ENCODE results near the gene ANO4. TPM values are rescaled to one million over a fixed set of nuclear protein-coding genes. Genes with fewer than 3 reads are reported as not detected.

ANO4 gene
- total and polyA plus RNA-seq, 4 experiments from 2014 or later = not detected

GRCh38 chr12:100970894-100971293 is 176.3 kb downstream of the ANO4 start:
- CTCF ChIA-PET (ENCODE audit: partially characterized antibody) = no interaction called here
- no peaks in the 10 kb centered on the region for H3K4me1 Mint-ChIP-seq
- H3K27me3 Mint-ChIP-seq = peaks cover 0 to 2% of the 10 kb centered on the region in 2 donors
- H3K9me3 ChIP-seq (ENCODE audit: control insufficient read depth in 1 of 2, low read length in 2 of 2) = no peaks in the 10 kb centered on the region
- no peak for DNase-seq
- peaks cover 0 to 2% (median 0%) of the 10 kb centered on the region in 8 donors for H3K9me3 Mint-ChIP-seq
- no peak overlapping the region for H3K27ac ChIP-seq (ENCODE audit: low read depth, low read length)
- no peak overlapping the region for H3K27ac Mint-ChIP-seq
- intact Hi-C loops (cut with micrococcal nuclease) = no loop called here
- H3K4me3 ChIP-seq (ENCODE audit: low read length in 2 of 2) = no peak overlapping the region
- no peaks in the 10 kb centered on the region for H3K36me3 Mint-ChIP-seq
- no peaks in the 10 kb centered on the region for H3K4me1 ChIP-seq (ENCODE audit: insufficient read depth, low read length)
- no peaks in the 10 kb centered on the region for H3K36me3 ChIP-seq (ENCODE audit: insufficient read depth, low read length)
- H3K27me3 ChIP-seq (ENCODE audit: insufficient read depth, low read length) = no peaks in the 10 kb centered on the region
- POLR2A ChIA-PET (ENCODE audit: partially characterized antibody) = no interaction called here
- no peak overlapping the region for H3K4me3 Mint-ChIP-seq

GRCh38 chr12:100972121-100972520 is 177.5 kb downstream of the ANO4 start:
- no peaks in the 10 kb centered on the region for H3K36me3 Mint-ChIP-seq
- intact Hi-C loops (cut with micrococcal nuclease) = no loop called here
- no peaks in the 10 kb centered on the region for H3K4me1 ChIP-seq (ENCODE audit: insufficient read depth, low read length)
- no peaks in the 10 kb centered on the region for H3K27me3 ChIP-seq (ENCODE audit: insufficient read depth, low read length)
- no peak for DNase-seq
- ChIA-PET CTCF (ENCODE audit: partially characterized antibody) (no interaction called here), POLR2A (ENCODE audit: partially characterized antibody) (no interaction called here)
- peaks cover 0 to 2% (median 0%) of the 10 kb centered on the region in 8 donors for H3K9me3 Mint-ChIP-seq
- no peaks in the 10 kb centered on the region for H3K4me1 Mint-ChIP-seq
- no peak overlapping the region for H3K4me3 ChIP-seq (ENCODE audit: low read length in 2 of 2)
- H3K27ac Mint-ChIP-seq = no peak overlapping the region
- no peaks in the 10 kb centered on the region for H3K9me3 ChIP-seq (ENCODE audit: control insufficient read depth in 1 of 2, low read length in 2 of 2)
- H3K27ac ChIP-seq (ENCODE audit: low read depth, low read length) = no peak overlapping the region
- peaks cover 0 to 2% of the 10 kb centered on the region in 2 donors for H3K27me3 Mint-ChIP-seq
- H3K4me3 Mint-ChIP-seq = no peak overlapping the region
- H3K36me3 ChIP-seq (ENCODE audit: insufficient read depth, low read length) = no peaks in the 10 kb centered on the region

GRCh38 chr12:100974341-100974740 is 179.8 kb downstream of the ANO4 start:
- intact Hi-C loops (cut with micrococcal nuclease) = no loop called here
- no peak overlapping the region for H3K4me3 ChIP-seq (ENCODE audit: low read length in 2 of 2)
- Mint-ChIP-seq H3K9me3 (peaks cover 0 to 4% (median 0%) of the 10 kb centered on the region in 8 donors), H3K27ac (no peak overlapping the region), H3K4me3 (no peak overlapping the region), H3K27me3 (peaks cover 0 to 4% of the 10 kb centered on the region in 2 donors), H3K4me1 (no peaks in the 10 kb centered on the region), H3K36me3 (no peaks in the 10 kb centered on the region)
- H3K27me3 ChIP-seq (ENCODE audit: insufficient read depth, low read length) = no peaks in the 10 kb centered on the region
- H3K9me3 ChIP-seq (ENCODE audit: control insufficient read depth in 1 of 2, low read length in 2 of 2) = peaks cover 0 to 6% of the 10 kb centered on the region in 2 donors
- no peaks in the 10 kb centered on the region for H3K4me1 ChIP-seq (ENCODE audit: insufficient read depth, low read length)
- ChIA-PET POLR2A (ENCODE audit: partially characterized antibody) (no interaction called here), CTCF (ENCODE audit: partially characterized antibody) (no interaction called here)
- DNase-seq = no peak
- no peaks in the 10 kb centered on the region for H3K36me3 ChIP-seq (ENCODE audit: insufficient read depth, low read length)
- H3K27ac ChIP-seq (ENCODE audit: low read depth, low read length) = no peak overlapping the region

GRCh38 chr12:100974747-100975146 is 180.2 kb downstream of the ANO4 start:
- H3K36me3 Mint-ChIP-seq = no peaks in the 10 kb centered on the region
- Histone ChIP-seq H3K27ac (ENCODE audit: low read depth, low read length) (no peak overlapping the region), H3K9me3 (ENCODE audit: control insufficient read depth in 1 of 2, low read length in 2 of 2) (peaks cover 0 to 6% of the 10 kb centered on the region in 2 donors), H3K4me3 (ENCODE audit: low read length in 2 of 2) (no peak overlapping the region), H3K4me1 (ENCODE audit: insufficient read depth, low read length) (no peaks in the 10 kb centered on the region), H3K36me3 (ENCODE audit: insufficient read depth, low read length) (no peaks in the 10 kb centered on the region), H3K27me3 (ENCODE audit: insufficient read depth, low read length) (no peaks in the 10 kb centered on the region)
- no peak overlapping the region for H3K27ac Mint-ChIP-seq
- CTCF ChIA-PET (ENCODE audit: partially characterized antibody) = no interaction called here
- no peak for DNase-seq
- no peak overlapping the region for H3K4me3 Mint-ChIP-seq
- peaks cover 0 to 4% (median 0%) of the 10 kb centered on the region in 8 donors for H3K9me3 Mint-ChIP-seq
- POLR2A ChIA-PET (ENCODE audit: partially characterized antibody) = no interaction called here
- H3K4me1 Mint-ChIP-seq = no peaks in the 10 kb centered on the region
- peaks cover 0 to 4% of the 10 kb centered on the region in 2 donors for H3K27me3 Mint-ChIP-seq
- intact Hi-C loops (cut with micrococcal nuclease) = no loop called here

- POLR2A ChIA-PET (ENCODE audit: partially characterized antibody) = no interaction called here
Measured at GRCh38 chr12:100976735-100977134, 182.2 kb downstream of the ANO4 start.

GRCh38 chr12:100980856-100981255 is 186.3 kb downstream of the ANO4 start:
- intact Hi-C loops (cut with micrococcal nuclease) = no loop called here
- Histone ChIP-seq H3K9me3 (ENCODE audit: control insufficient read depth in 1 of 2, low read length in 2 of 2) (peaks cover 0 to 6% of the 10 kb centered on the region in 2 donors), H3K36me3 (ENCODE audit: insufficient read depth, low read length) (no peaks in the 10 kb centered on the region), H3K27me3 (ENCODE audit: insufficient read depth, low read length) (no peaks in the 10 kb centered on the region), H3K4me1 (ENCODE audit: insufficient read depth, low read length) (no peaks in the 10 kb centered on the region), H3K4me3 (ENCODE audit: low read length in 2 of 2) (no peak overlapping the region), H3K27ac (ENCODE audit: low read depth, low read length) (no peak overlapping the region)
- H3K4me3 Mint-ChIP-seq = no peak overlapping the region
- no peak for DNase-seq
- no peak overlapping the region for H3K27ac Mint-ChIP-seq
- ChIA-PET CTCF (ENCODE audit: partially characterized antibody) (no interaction called here), POLR2A (ENCODE audit: partially characterized antibody) (no interaction called here)
- H3K27me3 Mint-ChIP-seq = peaks cover 0 to 4% of the 10 kb centered on the region in 2 donors
- no peaks in the 10 kb centered on the region for H3K4me1 Mint-ChIP-seq
- peaks cover 0 to 7% (median 0%) of the 10 kb centered on the region in 8 donors for H3K9me3 Mint-ChIP-seq
- H3K36me3 Mint-ChIP-seq = no peaks in the 10 kb centered on the region

More at GRCh38 chr12:100976735-100977134, 182.2 kb downstream of the ANO4 start:
- Mint-ChIP-seq H3K27me3 (peaks cover 0 to 2% of the 10 kb centered on the region in 2 donors), H3K4me1 (no peaks in the 10 kb centered on the region), H3K4me3 (no peak overlapping the region), H3K9me3 (peaks cover 0 to 4% (median under 1%) of the 10 kb centered on the region in 8 donors), H3K27ac (no peak overlapping the region), H3K36me3 (no peaks in the 10 kb centered on the region)
- intact Hi-C loops (cut with micrococcal nuclease) = no loop called here
- no peaks in the 10 kb centered on the region for H3K36me3 ChIP-seq (ENCODE audit: insufficient read depth, low read length)
- H3K27me3 ChIP-seq (ENCODE audit: insufficient read depth, low read length) = no peaks in the 10 kb centered on the region
- H3K27ac ChIP-seq (ENCODE audit: low read depth, low read length) = no peak overlapping the region
- DNase-seq = no peak
- peaks cover 0 to 6% of the 10 kb centered on the region in 2 donors for H3K9me3 ChIP-seq (ENCODE audit: control insufficient read depth in 1 of 2, low read length in 2 of 2)
- CTCF ChIA-PET (ENCODE audit: partially characterized antibody) = no interaction called here
- H3K4me1 ChIP-seq (ENCODE audit: insufficient read depth, low read length) = no peaks in the 10 kb centered on the region
- no peak overlapping the region for H3K4me3 ChIP-seq (ENCODE audit: low read length in 2 of 2)

- intact Hi-C loops (cut with micrococcal nuclease) = no loop called here
- Histone ChIP-seq H3K4me1 (ENCODE audit: insufficient read depth, low read length) (no peaks in the 10 kb centered on the region), H3K27me3 (ENCODE audit: insufficient read depth, low read length) (no peaks in the 10 kb centered on the region), H3K9me3 (ENCODE audit: control insufficient read depth in 1 of 2, low read length in 2 of 2) (peaks cover 0 to 6% of the 10 kb centered on the region in 2 donors), H3K36me3 (ENCODE audit: insufficient read depth, low read length) (no peaks in the 10 kb centered on the region), H3K27ac (ENCODE audit: low read depth, low read length) (no peak overlapping the region), H3K4me3 (ENCODE audit: low read length in 2 of 2) (no peak overlapping the region)
- Mint-ChIP-seq H3K4me1 (no peaks in the 10 kb centered on the region), H3K9me3 (peaks cover 0 to 7% (median under 1%) of the 10 kb centered on the region in 8 donors), H3K27me3 (peaks cover 0 to 4% of the 10 kb centered on the region in 2 donors), H3K36me3 (no peaks in the 10 kb centered on the region), H3K27ac (no peak overlapping the region), H3K4me3 (no peak overlapping the region)
- ChIA-PET CTCF (ENCODE audit: partially characterized antibody) (no interaction called here), POLR2A (ENCODE audit: partially characterized antibody) (no interaction called here)
- DNase-seq = no peak
Measured at GRCh38 chr12:100982511-100983183, 188.1 kb downstream of the ANO4 start.

All from CD4-positive, alpha-beta memory T cell (primary cell).